ENCODE results near the gene RTL10.
"Not testable (repeated sequence)": the region's sequence is repeated elsewhere in the genome, so short reads cannot be mapped to it uniquely, and the experiment has no call there.

The RTL10 gene

GRCh38 chr22:19836512-19836911, 18.2 kb downstream of the RTL10 start:
- no peak for TF ChIP-seq CTCF (IDR thresholded peaks at IDR 0.05; ENCODE audit: low read depth, low read length, missing control alignments)
- no peak for DNase-seq (ENCODE audit: low read depth)
- in situ Hi-C loops (cut with HindIII; ENCODE audit: low sequenced_read_pairs): no loop called here
- no peak overlapping the region for H3K4me3 ChIP-seq (ENCODE audit: low read depth, low read length)

- in situ Hi-C loops (cut with HindIII; ENCODE audit: low sequenced_read_pairs): loop anchor here (5.0 kb wide), 1 partner anchor 77 kb away; no protein-coding TSS in a partner anchor
- no peak overlapping the region for H3K4me3 ChIP-seq (ENCODE audit: low read depth, low read length)
- DNase-seq (ENCODE audit: low read depth): no peak
- no peak for TF ChIP-seq CTCF (IDR thresholded peaks at IDR 0.05; ENCODE audit: low read depth, low read length, missing control alignments)
Observed at GRCh38 chr22:19834599-19834998, 20.1 kb downstream of the RTL10 start.

- H3K4me3 ChIP-seq (ENCODE audit: low read depth, low read length); DNase-seq (ENCODE audit: low read depth): not testable (repeated sequence)
- in situ Hi-C loops (cut with HindIII; ENCODE audit: low sequenced_read_pairs): loop anchor here (5.0 kb wide), 1 partner anchor 76 kb away; no protein-coding TSS in a partner anchor
Observed at GRCh38 chr22:19833327-19833726, 21.3 kb downstream of the RTL10 start.

GRCh38 chr22:19832476-19833108, 22.1 kb downstream of the RTL10 start:
- H3K4me3 ChIP-seq (ENCODE audit: low read depth, low read length): no peak overlapping the region
- DNase-seq (ENCODE audit: low read depth): no peak
- in situ Hi-C loops (cut with HindIII; ENCODE audit: low sequenced_read_pairs): loop anchor here (5.0 kb wide), 1 partner anchor 75 kb away; no protein-coding TSS in a partner anchor
- TF ChIP-seq CTCF (IDR thresholded peaks at IDR 0.05; ENCODE audit: low read depth, low read length, missing control alignments): no peak

- in situ Hi-C loops (cut with HindIII; ENCODE audit: low sequenced_read_pairs): loop anchor here (5.0 kb wide), 1 partner anchor 75 kb away; no protein-coding TSS in a partner anchor
- not testable (repeated sequence) for H3K4me3 ChIP-seq (ENCODE audit: low read depth, low read length); DNase-seq (ENCODE audit: low read depth)
Observed at GRCh38 chr22:19831979-19832378, 22.7 kb downstream of the RTL10 start.

GRCh38 chr22:19831016-19831415, 23.7 kb downstream of the RTL10 start:
- in situ Hi-C loops (cut with HindIII; ENCODE audit: low sequenced_read_pairs): loop anchor here (5.0 kb wide), 1 partner anchor 74 kb away; no protein-coding TSS in a partner anchor
- no peak for TF ChIP-seq CTCF (IDR thresholded peaks at IDR 0.05; ENCODE audit: low read depth, low read length, missing control alignments)
- DNase-seq (ENCODE audit: low read depth): no peak
- H3K4me3 ChIP-seq (ENCODE audit: low read depth, low read length): no peak overlapping the region

GRCh38 chr22:19828035-19828401, 26.7 kb downstream of the RTL10 start:
- TF ChIP-seq CTCF (IDR thresholded peaks at IDR 0.05; ENCODE audit: low read depth, low read length, missing control alignments): no peak
- in situ Hi-C loops (cut with HindIII; ENCODE audit: low sequenced_read_pairs): no loop called here
- DNase-seq (ENCODE audit: low read depth): no peak
- H3K4me3 ChIP-seq (ENCODE audit: low read depth, low read length): no peak overlapping the region

All from astrocyte of the cerebellum (primary cell).